T1000 (cell line): ENCODE measurements around the gene TAL1.

Source experiments
- DNase-seq: peaks from one replicate; lab custom pipeline; 2025; ENCODE audit warnings: mixed read lengths; lab: John Stamatoyannopoulos, UW

TAL1 gene

GRCh38 chr1:47188791-47189785, 42.9 kb downstream of the TAL1 start:
- no peak for DNase-seq

DNA sequence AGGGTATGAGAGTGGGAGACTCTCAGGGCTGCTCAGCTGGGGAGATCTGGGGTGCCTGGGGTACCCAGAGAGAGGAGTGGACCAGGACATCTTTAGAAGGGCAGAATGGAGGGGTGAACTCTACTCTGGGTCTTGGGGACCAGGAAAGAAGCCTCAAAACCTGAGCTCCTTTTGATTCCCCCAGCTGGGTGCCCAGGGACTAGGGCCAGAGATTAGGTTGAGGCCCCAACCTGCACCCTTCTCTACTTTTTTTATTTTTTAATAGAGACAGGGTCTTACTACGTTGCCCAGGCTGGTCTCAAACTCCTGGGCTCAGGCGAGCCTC, 44.1 kb downstream of the TAL1 start:
- no peak for DNase-seq

GRCh38 chr1:47187231-47187925, 44.6 kb downstream of the TAL1 start:
- DNase-seq, result no peak

GRCh38 chr1:47186267-47187185, 45.5 kb downstream of the TAL1 start:
- no peak for DNase-seq

DNA sequence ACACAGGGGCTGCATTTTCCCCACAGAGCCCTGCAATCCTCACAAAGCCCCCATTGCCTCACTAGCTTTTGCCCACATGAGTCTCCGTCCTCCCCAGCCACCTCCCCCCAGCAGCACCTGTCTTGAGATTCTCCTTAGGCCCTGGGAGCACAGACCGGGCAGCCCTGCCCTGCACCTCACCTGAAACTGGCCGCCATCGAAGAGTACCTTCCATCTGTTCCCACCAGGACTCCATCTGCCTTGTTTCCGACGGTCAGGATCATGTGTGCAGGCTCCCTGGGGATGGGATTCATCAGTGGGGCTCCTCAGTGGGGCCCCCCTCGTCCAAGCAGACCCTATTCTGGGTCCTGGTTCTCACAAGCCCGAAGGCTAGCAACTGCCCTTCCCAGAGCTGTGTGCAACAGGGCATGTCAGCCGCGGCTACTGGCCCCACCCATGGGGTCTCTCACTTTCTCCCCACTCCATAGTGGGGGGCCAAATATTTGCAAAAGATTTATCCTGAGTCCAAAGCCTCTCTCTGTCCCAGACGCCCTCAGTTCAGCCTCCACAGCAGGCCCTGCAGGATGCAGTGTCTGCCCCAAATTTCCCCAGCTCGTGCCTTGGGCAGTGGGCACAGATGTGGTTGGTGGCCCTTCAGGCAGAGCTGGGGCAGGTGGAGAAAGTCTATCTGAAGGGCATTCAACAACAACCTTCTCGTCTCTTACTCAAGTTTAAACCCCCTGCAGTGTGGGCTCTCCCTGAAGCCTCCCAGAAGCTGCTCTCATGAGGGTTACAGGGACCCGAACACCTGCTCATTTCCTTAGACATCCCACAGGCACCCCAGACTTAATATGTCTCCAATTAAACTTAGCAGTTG, 47.0 kb downstream of the TAL1 start:
- no peak for DNase-seq

- DNase-seq, result no peak
Measured at GRCh38 chr1:47184090-47184821, 47.8 kb downstream of the TAL1 start.

- no peak for DNase-seq
Measured at GRCh38 chr1:47183308-47184089, 48.5 kb downstream of the TAL1 start.

DNA sequence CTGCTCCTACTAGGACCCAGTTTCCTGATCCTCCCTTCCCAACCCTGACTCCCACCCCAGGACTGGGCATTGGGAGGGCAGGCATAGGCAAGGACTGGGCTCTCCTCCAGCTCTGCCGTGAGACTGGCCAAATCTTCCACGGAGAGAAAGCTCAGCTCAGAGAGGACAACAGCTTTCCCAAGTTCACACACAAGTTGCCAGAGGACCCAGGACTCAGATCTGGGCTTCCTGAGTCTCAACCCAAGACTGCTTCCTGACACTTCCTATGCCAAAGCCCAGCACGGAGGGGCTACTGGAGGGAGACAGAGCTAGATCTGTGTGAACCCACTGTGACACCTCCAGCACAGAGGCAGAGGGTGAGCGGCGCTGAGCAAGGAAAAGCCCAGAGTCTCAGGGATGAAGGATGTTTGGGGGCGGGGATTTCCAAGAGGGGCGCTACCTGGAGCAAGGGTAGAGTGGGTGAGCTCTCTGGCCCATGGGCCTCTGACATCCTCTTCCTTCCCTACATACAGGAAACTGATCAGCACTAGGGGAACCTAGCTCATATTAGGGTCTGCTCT, 49.3 kb downstream of the TAL1 start:
- no peak for DNase-seq

- DNase-seq, result no peak
Measured at GRCh38 chr1:47181955-47182675, 49.9 kb downstream of the TAL1 start.

GRCh38 chr1:47181095-47181954, 50.7 kb downstream of the TAL1 start:
- DNase-seq, result no peak

DNA sequence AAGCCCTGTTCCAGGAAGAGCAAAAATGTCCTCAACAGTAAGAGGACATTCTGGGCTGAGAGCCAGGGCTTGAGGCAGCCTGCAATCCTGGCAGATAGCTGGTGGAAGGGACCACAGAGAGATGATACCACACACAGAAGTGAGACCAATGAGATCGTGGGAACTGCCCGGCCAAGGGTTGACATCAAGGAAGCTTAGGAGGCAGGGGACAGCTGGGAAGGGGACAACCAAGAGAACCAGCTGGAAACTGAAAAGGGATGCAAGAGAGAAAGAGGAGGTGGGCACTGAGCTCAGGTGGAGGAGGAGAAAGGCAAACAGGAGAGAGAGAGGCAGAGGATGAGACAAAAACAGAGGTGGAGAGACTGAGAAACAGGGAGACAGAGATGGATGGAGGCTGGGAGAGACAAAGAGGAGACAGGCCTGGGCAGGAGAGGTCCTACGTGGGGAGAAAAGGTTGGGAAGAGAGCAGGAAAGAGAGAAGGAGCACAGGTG, 51.4 kb downstream of the TAL1 start:
- no peak for DNase-seq

GRCh38 chr1:47179988-47180563, 51.9 kb downstream of the TAL1 start:
- DNase-seq, result no peak

- DNase-seq, result peak; percentile 44
Measured at GRCh38 chr1:47179017-47179987, 52.7 kb downstream of the TAL1 start.

DNA sequence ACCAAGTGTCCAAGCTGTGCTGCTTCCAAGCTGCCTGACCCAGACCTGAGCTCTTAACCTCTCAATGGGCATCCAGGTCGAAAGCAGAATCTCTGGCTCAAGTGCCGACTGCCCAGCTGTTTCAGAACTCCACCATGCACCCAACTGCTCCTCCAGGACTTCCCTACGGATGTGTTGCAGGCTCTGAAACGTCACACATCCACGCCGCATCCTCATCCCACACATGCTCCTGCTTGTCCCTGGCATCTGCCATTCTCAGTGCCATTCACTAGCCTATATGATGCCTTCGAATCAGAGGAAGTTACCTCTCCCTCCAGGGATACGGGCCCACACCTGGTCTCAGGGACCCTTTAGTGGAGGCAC, 53.4 kb downstream of the TAL1 start:
- no peak for DNase-seq

DNA sequence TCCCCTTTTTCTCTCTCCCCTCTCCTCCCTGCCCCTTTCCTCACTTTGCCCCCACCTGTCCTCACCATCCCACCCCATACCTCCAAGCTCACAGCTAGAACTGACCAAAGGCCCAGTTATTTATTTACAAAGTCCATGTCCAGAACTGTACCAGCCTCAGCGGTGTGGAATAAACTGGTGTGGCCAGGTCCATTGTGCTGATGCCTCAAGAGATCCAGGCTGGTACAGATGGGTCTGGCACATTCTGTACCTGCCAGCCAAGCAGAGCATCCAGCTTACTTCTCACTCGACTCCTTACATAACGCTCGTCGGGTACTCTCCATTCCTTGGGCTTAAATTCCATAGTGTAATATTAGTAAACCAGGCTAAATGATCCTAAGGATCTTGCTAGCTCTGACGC, 54.0 kb downstream of the TAL1 start:
- DNase-seq, result no peak
